Endothelial cell of umbilical vein (primary cell): ENCODE results near the gene NOP16. TPM values are rescaled to one million over a fixed set of nuclear protein-coding genes. Genes with fewer than 3 reads are reported as not detected.

ENCODE experiments used
- BruUV-seq: library from RNA; stranded (reverse); fragments of 400-500 nt; replicated peaks from 2 replicates; lab custom pipeline; 2021; lab: Mats Ljungman, UMichigan
- CTCF ChIA-PET: fragments of 300-600, 350-600 bp; sonication (Branson Sonifier 250); formaldehyde crosslinking; loops from one replicate; lab custom pipeline; 2021; ENCODE audit warnings: antibody characterized with exemption, inconsistent platforms; lab: Charles Lee
- POLR2A ChIA-PET: fragments of 300-600, 350-600 bp; sonication (Branson Sonifier 250); formaldehyde crosslinking; loops from one replicate; lab custom pipeline; 2021; ENCODE audit warnings: antibody characterized with exemption, inconsistent platforms; lab: Charles Lee
- DNase-seq: peaks from one replicate; pipeline ENCODE4 v3.0.0-alpha.2; 2011; ENCODE audit warnings: low read depth, low spot score
- FAIRE-seq: peaks from 2 replicates; lab custom pipeline; 2011; peaks lifted over from hg19 to GRCh38; lab: Jason Lieb, UNC
- H2AFZ ChIP-seq: 2 replicates; pipeline ENCODE4 v1.6.0; 2012; ENCODE audit warnings: low read depth, low read length, control low read depth, inconsistent platforms
- H3K27ac ChIP-seq: 2 replicates; pipeline ENCODE4 v1.5.1; 2011; ENCODE audit warnings: low read depth, mild to moderate bottlenecking, control low read depth, low read length, moderate library complexity; ENCODE audit not compliant: insufficient read depth
- H3K27me3 ChIP-seq, 2 experiments: 2 replicates each; pipeline versions ENCODE4 v1.6.0 to v1.6.1; 2011; ENCODE audit warnings: low read length in 2 of 2, mixed read lengths in 1 of 2; ENCODE audit not compliant: control insufficient read depth in 2 of 2, insufficient read depth in 2 of 2
- H3K36me3 ChIP-seq, 2 experiments: 2 replicates in 1 of 2; 3 replicates in 1 of 2; pipeline ENCODE4 v1.5.1; 2011; ENCODE audit warnings: low read length in 2 of 2, mild to moderate bottlenecking in 1 of 2, moderate library complexity in 1 of 2; ENCODE audit not compliant: control insufficient read depth in 2 of 2, insufficient read depth in 2 of 2; ENCODE audit errors: extremely low read depth in 1 of 2
- H3K4me1 ChIP-seq: 3 replicates; pipeline ENCODE4 v1.5.1; 2011; ENCODE audit warnings: mild to moderate bottlenecking, low read length; ENCODE audit not compliant: control insufficient read depth, insufficient read depth; ENCODE audit errors: extremely low read depth
- H3K4me2 ChIP-seq: 2 replicates; pipeline ENCODE4 v1.6.1; 2011; ENCODE audit warnings: low read length, control low read depth, mixed read lengths; ENCODE audit not compliant: insufficient read depth
- H3K4me3 ChIP-seq, 3 experiments: fragments of 200-600 bp in 1 of 3; sonication (generic), shearing (Covaris generic) in 1 of 3; replicated peaks in 1 of 3; 2 replicates each; pipeline ENCODE4 v1.5.1; 2011 to 2016; ENCODE audit warnings: control low read depth in 3 of 3, low read length in 3 of 3, mild to moderate bottlenecking in 2 of 3, inconsistent platforms in 1 of 3, low read depth in 1 of 3, moderate library complexity in 1 of 3; ENCODE audit not compliant: insufficient read depth in 1 of 3
- H3K79me2 ChIP-seq: 2 replicates; pipeline ENCODE4 v1.6.0; 2012; ENCODE audit warnings: low read length, inconsistent platforms; ENCODE audit not compliant: control insufficient read depth, insufficient read depth
- H3K9ac ChIP-seq: replicated peaks from 2 replicates; pipeline ENCODE3; 2011; ENCODE audit warnings: low read length, control low read depth; ENCODE audit not compliant: insufficient read depth; ENCODE audit errors: extremely low read depth
- H3K9me1 ChIP-seq: replicated peaks from 3 replicates; pipeline ENCODE4 v1.6.0; 2011; ENCODE audit warnings: mild to moderate bottlenecking, low read length; ENCODE audit not compliant: control insufficient read depth, insufficient read depth; ENCODE audit errors: extremely low read depth
- H3K9me3 ChIP-seq: replicated peaks from 2 replicates; pipeline ENCODE4 v1.5.1; 2012; ENCODE audit warnings: low read length, inconsistent platforms; ENCODE audit not compliant: control insufficient read depth, insufficient read depth
- H4K20me1 ChIP-seq: replicated peaks from 2 replicates; pipeline ENCODE3; 2011; ENCODE audit warnings: mild to moderate bottlenecking, low read length; ENCODE audit not compliant: control insufficient read depth, insufficient read depth; ENCODE audit errors: extremely low read depth
- CTCF ChIP-seq, 2 donors: IDR thresholded peaks; 1 replicate in 1 of 2; 2 replicates in 1 of 2; pipeline ENCODE4 v1.5.1; 2011; ENCODE audit warnings: low read length in 2 of 2, mild to moderate bottlenecking in 2 of 2, moderate library complexity in 2 of 2, control low read depth in 1 of 2, inconsistent platforms in 1 of 2, low read depth in 1 of 2; ENCODE audit not compliant: insufficient read depth in 1 of 2; ENCODE audit errors: extremely low read depth in 1 of 2
- EZH2 ChIP-seq: IDR thresholded peaks from 2 replicates; pipeline ENCODE4 v1.6.1; 2012; ENCODE audit warnings: borderline replicate concordance, low read depth, mild to moderate bottlenecking, moderate library complexity, low read length, inconsistent platforms; ENCODE audit not compliant: severe bottlenecking
- GATA2 ChIP-seq: IDR thresholded peaks from 2 replicates; pipeline ENCODE4 v1.7.0; 2011; ENCODE audit warnings: low read depth, mild to moderate bottlenecking, moderate library complexity, mixed read lengths, low read length; ENCODE audit not compliant: insufficient read length, insufficient read depth
- MYC ChIP-seq: IDR thresholded peaks from one replicate; pipeline ENCODE4 v1.6.1; 2011; ENCODE audit warnings: mild to moderate bottlenecking, low read depth, low read length
- POLR2A ChIP-seq: IDR thresholded peaks from 2 replicates; pipeline ENCODE4 v1.6.1; 2012; ENCODE audit warnings: low read depth, mild to moderate bottlenecking, control low read depth, low read length
- POLR2AphosphoS5 ChIP-seq: IDR thresholded peaks from 2 replicates; pipeline ENCODE4 v1.6.1; 2012; ENCODE audit warnings: low read depth, mild to moderate bottlenecking, control low read depth, low read length, moderate library complexity; ENCODE audit not compliant: insufficient read depth
- dilution Hi-C: fragments of 300-500 bp; cut with MboI; formaldehyde crosslinking; loops from one replicate; pipeline ENCODE4 v1.15.0; 2019; ENCODE audit warnings: low sequenced_read_pairs; ENCODE audit not compliant: extremely low pct_ligation_motif_present
- intact Hi-C: fragments of 100-400 bp; cut with micrococcal nuclease; formaldehyde crosslinking; loops from one replicate; pipeline ENCODE4 v1.10.0; 2022
- polyA plus RNA-seq, 4 experiments: library from polyadenylated mRNA; depleted of rRNA in 3 of 4; stranded (reverse) in 3 of 4; unstranded in 1 of 4; fragments of >200 nt; gene quantifications; 2 replicates each; pipeline versions ENCODE4 v1.2.1 to v1.2.3, GENCODE V29; 2011 to 2012; ENCODE audit warnings: missing spikeins in 1 of 4
- total RNA-seq: library from RNA; stranded (reverse); gene quantifications from 2 replicates; pipeline ENCODE4 v1.2.3, GENCODE V29; 2021

NOP16 gene
- total and polyA plus RNA-seq, 2 donors (not counting 3 experiments of a cell fraction or from before 2014, with no cell fraction given): 41.1 to 47.4 TPM

- intact Hi-C loops: loop anchor here (1.0 to 10.0 kb wide), 3 partner anchors 27 to 175 kb away; partner anchors contain the start of genes HIGD2A, NOP16, RNF44 and SIMC1
- Histone ChIP-seq H4K20me1 (no peaks in the 10 kb centered on the region), H3K27me3 (no peaks in the 10 kb centered on the region), H3K36me3 (peaks cover 0 to 3% of the 10 kb centered on the region in 2 experiments), H3K9me3 (no peaks in the 10 kb centered on the region), H3K27ac (peak within 1 kb of the TSS; percentile 67), H3K9me1 (no peaks in the 10 kb centered on the region), H3K4me2 (peak within 1 kb of the TSS; percentile 75), H3K79me2 (peaks cover 35% of the 10 kb centered on the region), H2AFZ (peak within 1 kb of the TSS; percentile 94), H3K4me1 (peaks cover 13% of the 10 kb centered on the region), H3K9ac (peak within 1 kb of the TSS; percentile 95), H3K4me3 (peak within 1 kb of the TSS; percentile 83 to 99 (median 92))
- ChIA-PET POLR2A (interaction anchor here (0.8 kb wide), 1 partner anchor 176 kb away, joined by 4 read pairs; the partner anchor contains the start of gene RNF44), CTCF (interaction anchor here (1.1 to 2.9 kb wide), 4 partner anchors 11 to 1246 kb away, joined by 3 to 12 read pairs (median 4); no protein-coding TSS in a partner anchor)
- dilution Hi-C loops: no loop called here
- TF ChIP-seq EZH2 (no peak), MYC (peak; percentile 25), POLR2A (peak; percentile 98), CTCF (IDR thresholded peaks at IDR 0.05; ENCODE audit: extremely low read depth in 1 of 2, insufficient read depth in 1 of 2, low read depth in 1 of 2, low read length in 2 of 2) (no peak), GATA2 (peak; percentile 26), POLR2AphosphoS5 (peak; percentile 85)
- peak; percentile 94 for DNase-seq
- TSS peak; percentile 67 for BruUV-seq
- FAIRE-seq: peak; percentile 94
Observed at GRCh38 chr5:176361437-176362232, 26.8 kb downstream of the NOP16 start, which contains the start of gene KIAA1191. Gene KIAA1191 (minus strand): TSS chr5:176361764. CDS start chr5:176359508, 2,256 bp downstream.
